ENCODE data around the gene LRP8.
"Not testable (repeated sequence)": the region's sequence is repeated elsewhere in the genome, so short reads cannot be mapped to it uniquely, and the experiment has no call there.

The LRP8 gene

GRCh38 chr1:53303726-53304515 is 23.9 kb downstream of the LRP8 start:
- DNase-seq, result no peak

DNA sequence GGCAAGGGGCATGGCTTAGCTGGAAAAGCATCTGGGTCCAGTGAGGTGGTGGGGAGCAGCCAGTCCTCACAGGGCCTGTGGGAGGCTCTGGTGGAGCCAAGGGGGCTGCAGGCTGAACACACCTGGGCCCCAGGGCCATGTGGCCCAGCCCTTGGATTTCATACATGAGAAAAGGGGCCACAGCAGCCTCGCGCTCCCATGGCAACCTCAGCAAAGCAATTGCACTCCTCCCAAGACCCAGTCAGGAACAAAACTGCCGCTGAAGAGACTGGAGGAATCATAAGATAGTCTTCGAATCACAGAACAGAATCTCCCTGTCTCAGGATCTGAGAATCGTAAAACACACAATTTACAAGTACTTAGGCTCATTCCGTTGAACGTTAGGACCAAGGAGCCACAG is 24.6 kb downstream of the LRP8 start:
- no peak for DNase-seq

GRCh38 chr1:53299233-53299632 is 28.6 kb downstream of the LRP8 start:
- no peak for DNase-seq

GRCh38 chr1:53298045-53298637 is 29.7 kb downstream of the LRP8 start:
- no peak for DNase-seq

DNA sequence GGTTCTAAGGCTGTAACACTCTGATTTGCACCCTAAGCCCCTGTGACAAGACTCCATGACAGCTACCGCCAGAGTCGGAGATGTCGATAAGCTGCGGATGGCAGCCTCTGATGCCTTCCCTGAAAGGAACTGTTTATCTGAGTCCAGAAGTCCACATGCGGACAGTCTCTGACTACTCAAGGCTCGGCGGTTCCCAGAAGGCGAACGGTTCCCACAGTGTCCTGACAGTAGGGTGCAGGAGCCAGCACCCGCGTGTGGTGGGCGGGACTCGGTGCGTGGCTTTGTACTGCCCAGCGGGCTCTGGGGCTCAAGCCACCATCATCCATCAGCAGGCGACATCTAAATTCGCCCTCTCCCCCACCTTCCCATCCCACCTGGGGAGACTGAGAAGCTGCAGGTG is 30.7 kb downstream of the LRP8 start:
- no peak for DNase-seq

DNA sequence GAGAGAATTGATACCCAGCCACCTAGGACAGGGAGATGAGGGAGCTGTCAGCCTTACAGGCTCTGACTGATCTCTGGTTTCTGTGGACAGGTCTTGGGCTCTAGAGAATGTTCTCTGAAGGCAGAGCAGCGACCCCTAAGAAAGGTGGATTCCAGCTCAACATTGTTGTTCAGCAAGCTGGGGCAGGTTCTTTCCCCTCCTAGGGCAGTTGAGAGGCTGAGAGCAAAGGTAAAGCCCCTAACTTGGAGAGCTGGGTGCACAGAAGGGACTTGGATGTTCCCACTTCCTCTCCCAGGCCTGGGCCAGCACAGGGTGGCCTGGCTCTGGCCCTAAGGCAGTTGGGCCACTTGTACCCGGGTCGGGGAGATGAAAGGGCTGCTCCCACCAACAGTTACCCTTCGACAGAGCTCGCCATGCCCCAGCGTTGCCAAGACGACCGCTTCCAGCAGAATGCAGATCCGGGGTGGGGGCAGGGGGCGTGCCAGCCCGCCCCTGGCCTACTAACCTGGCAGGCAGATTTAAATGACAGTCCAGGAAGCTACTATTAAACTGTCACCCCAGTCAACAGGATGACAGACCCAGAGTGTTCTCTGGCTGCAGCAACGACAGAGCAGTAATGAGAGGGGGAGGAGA is 31.6 kb downstream of the LRP8 start:
- DNase-seq, result no peak

DNA sequence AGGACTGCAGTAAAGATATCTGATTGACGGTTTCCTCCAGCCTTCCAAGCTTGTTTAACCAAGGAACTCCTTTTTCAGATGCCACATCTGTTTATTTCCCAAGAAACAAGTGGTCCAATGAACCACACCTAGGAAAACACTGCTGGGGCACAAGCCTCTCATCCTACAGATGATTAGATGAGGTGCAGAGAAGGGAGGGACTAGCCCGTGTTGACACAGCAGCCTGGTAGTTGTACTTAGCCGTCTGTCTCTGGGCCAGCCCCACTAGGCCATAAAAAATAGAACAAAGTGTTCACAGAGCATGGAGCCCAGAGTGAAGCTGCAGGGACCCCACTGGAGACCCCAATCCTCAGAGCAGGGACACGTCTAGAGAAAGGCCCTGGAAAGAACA is 32.1 kb downstream of the LRP8 start:
- DNase-seq, result no peak

DNA sequence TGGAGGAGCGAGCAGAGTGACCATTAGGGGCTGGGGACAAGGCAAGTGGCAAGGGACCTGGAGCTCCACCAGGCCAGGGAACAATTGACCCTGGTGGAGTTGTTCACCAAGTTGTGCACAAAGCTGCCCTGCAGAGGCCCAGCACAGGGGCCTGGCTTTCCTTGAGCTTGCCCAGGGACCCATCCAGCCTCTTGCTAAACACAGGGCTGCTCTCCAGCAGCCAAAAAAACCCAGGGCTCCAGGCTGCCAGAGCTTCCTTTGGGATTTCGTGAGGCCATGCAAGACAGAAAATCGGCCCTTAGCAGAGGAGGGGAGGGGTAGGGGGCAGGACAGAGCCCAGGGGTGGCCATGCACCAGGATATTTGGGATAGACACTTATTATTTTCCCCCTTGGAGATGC is 32.6 kb downstream of the LRP8 start:
- DNase-seq, result no peak

- no peak for DNase-seq
These were observed 33.3 kb downstream of the LRP8 start for GRCh38 chr1:53294567-53294966.

DNA sequence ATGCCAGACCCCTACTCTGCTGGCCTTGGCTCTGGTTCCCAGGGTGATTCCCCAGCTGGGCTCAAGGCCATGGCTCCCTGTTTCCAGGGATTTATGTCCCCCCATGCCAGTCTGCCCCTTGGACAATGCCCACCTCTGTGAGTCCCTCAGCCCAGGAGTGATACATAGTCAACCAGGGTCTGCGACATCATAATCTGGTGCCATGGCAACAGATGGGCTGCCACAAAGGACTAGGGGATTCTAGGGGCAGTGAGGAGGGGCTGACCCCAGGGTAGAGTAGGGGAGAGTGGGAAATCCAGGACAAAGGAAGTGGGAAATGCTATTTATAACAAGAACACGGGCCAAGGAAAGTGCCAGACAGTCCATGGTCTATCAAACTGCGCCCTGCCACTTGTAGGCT is 33.8 kb downstream of the LRP8 start:
- no peak for DNase-seq

DNA sequence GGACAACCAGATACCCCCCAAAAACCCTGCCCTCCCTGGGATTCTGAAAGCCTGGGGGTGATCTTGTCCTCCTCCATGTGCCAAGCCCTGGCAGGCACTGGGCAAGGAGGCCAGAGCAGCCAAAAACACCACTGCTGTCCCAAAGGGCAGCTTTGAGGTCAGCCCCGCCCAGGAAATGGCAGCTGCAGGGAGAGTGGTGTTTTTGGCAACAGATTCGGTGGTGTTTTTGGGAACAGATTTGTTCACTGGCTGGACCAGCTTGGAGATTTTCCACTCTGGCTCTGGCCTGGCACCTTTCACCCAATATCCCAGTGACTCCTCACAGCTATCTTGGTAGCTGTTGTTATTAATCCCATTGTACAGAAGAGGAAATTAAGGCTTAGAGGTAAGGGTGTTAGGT is 34.7 kb downstream of the LRP8 start:
- no peak for DNase-seq

GRCh38 chr1:53292690-53293089 is 35.2 kb downstream of the LRP8 start:
- no peak for DNase-seq

- DNase-seq, result no peak
These were observed 36.3 kb downstream of the LRP8 start for GRCh38 chr1:53291574-53291973.

- no peak for DNase-seq
These were observed 39.0 kb downstream of the LRP8 start for GRCh38 chr1:53288790-53289429.

- no peak for DNase-seq
These were observed 39.7 kb downstream of the LRP8 start for GRCh38 chr1:53288002-53288789.

- DNase-seq, result no peak
These were observed 40.9 kb downstream of the LRP8 start for GRCh38 chr1:53286955-53287354.

GRCh38 chr1:53285969-53286760 is 41.7 kb downstream of the LRP8 start:
- no peak for DNase-seq

GRCh38 chr1:53285546-53285945 is 42.3 kb downstream of the LRP8 start:
- DNase-seq, result no peak

- no peak for DNase-seq
These were observed 43.4 kb downstream of the LRP8 start for GRCh38 chr1:53284224-53285020.

DNA sequence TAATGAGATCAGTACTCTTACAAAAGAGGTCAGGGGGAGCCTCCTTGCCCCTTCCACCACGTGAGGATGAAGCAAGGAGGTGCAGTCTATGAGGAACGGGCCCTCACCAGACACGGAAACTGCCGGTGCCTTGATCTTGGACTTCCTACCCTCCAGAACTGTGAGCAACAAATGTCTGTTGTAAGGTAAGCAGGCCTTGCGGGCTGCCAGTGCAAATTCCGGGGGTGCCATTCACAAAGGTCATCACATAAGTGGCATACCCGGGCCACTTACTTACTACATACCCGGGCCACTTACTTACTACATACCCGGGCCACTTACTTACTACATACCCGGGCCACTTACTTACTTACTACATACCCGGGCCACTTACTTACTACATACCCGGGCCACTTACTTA is 44.7 kb downstream of the LRP8 start:
- not testable (repeated sequence) for DNase-seq

DNA sequence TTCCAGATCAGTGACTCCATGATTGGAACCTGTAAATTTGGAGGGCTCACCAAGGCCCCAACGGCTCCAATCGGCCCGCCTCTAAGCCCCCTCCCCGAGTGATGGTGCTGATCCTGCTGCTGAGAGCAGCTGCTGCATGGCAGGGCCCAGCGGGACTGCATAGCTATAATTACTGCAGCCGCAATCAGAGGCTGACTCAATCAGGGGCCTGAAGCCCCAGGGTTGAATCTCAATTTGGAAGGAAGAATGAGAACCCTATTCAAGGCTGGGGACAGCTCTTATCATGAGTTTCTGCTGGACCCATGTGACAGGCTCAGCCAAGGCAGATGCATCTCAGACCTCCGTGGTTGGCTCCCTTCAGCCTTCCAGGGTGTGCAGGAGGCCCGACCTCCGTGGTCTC is 46.7 kb downstream of the LRP8 start:
- DNase-seq, result no peak
